ENCODE measurements around the gene CMAS.
"Not testable (repeated sequence)": the region's sequence is repeated elsewhere in the genome, so short reads cannot be mapped to it uniquely, and the experiment has no call there.

The CMAS gene

DNA sequence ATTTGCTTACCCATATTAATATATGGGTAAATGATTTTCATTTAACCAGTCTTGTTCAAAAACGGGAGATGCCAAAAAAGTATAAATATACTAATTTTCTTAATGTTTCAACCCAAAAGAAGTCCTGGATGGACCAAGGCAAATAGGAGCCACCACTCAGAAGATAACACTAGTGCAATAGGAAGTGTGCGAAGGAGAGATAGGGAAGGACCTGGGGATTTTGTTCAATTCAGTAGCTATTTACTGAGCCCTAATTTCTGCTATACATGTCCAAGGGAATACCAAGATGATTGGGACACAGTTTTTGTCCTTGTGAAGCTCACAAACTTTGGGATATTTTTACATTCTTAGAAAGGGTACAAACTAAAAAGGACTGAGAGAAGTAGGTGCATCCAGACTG lies 1.5 kb downstream of the CMAS start:
- no peak for DNase-seq (ENCODE audit: low spot score)

DNA sequence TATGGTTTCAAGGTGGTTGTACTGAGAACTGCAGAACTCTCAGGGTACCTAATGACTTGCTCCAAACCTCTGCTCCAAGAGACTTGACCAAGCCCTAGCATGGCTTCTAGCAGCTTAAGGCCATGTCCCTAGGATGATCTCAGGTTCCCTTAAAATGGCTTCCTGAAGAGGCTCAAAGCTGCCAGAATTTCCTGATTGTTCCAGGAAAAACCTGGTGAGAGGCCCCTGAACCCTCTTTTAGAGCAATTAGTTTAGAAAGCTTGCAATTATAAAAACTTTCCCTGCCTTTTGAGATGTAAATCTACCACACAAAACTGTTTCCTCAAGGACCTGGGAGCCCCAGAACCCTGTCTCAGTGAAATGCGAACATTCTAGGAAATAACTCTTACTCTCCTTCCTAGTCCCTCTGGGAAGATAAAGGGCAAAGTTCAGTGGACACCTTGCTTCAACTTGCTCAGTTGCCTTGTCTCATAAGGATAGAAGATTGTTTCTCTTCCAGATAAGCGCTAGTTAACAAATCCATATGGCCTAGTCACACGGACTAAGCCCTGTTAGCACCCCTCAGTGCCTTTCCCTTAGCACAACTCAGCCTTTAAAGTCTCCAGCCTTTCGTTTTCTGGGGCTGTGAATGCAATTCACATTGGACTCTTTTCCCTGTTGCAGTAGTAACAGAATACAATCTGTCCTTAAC lies 2.5 kb downstream of the CMAS start:
- no peak for DNase-seq (ENCODE audit: low spot score)

DNA sequence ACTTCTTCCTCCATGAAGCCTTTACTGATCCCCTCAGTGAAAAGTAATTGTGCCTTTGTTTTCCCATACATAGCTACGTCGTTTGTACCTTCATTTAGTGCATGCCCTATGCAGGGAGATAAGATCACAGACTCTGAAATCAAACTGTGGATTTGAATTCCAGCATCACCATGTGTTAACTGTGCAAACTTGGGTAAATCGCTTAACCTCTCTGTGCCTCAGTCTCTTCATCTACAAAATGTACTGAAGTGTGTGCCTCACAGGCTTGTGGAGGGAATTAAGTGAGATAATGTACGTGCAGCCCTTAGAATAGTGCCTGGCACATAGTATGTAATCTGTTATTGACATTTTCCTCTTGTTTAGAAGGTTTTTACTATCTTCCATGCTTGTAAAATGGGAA lies 4.1 kb downstream of the CMAS start:
- DNase-seq (ENCODE audit: low spot score) = no peak

DNA sequence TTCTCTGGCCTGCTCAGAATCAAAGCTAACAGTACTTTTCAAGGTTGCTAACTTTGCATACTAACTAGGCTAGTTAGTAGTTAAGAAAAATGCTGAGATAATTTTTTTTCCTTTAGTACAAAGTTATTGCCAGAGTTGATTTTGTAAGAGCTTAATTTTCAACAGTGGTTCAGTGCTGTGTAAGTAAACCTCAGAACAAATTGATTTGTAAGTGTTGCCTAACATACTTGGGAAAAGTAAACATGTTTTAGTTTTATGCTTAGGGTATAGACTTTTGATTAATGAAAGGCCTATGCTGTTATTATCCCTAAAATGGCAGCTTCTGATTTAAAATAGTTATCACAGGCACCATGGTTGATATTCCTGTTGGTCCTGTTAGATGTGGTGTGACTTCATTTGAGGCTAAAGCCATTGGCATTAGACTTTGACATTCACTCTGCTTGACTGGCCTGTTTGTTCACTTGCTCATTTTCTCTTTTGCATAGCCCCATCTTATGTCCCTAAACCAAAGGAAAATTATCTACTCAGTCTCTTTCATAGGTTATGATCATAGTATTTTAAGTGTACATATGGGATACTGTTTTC lies 5.2 kb downstream of the CMAS start:
- DNase-seq (ENCODE audit: low spot score) = no peak

DNA sequence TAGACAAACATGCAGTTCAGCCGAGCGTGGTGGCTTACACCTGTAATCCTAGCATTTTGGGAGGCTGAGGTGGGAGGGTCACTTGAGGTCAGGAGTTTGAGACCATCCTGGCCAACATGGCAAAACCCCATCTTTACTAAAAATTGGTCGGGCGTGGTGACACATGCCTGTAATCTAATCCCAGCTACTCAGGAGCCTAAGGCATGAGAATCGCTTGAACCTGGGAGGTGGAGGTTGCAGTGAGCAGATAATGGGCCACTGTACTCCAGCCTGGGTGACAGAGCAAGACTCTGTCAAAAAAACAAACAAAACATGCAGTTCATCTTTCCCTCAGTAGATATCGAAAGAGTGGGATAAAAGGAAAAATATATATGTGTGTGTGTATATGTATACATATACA lies 7.0 kb downstream of the CMAS start:
- not testable (repeated sequence) for DNase-seq (ENCODE audit: low spot score)

DNA sequence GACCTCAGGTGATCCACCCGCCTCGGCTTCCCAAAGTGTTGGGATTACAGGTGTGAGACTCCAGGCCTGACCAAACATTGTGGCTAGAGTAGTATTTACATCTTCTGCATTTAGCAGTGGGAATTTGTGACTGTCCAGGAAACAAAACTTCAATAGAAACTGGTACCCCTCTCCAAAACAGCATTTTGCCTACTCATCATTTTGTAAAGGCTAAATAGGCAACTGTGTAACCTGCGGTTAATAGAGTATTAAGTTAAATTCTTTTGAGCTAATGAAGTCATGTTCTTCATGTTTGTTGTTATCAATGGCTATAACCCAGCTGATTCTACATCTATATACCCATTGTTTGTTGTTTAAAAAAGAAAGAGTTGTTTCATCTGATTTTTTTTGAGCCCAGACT lies 8.1 kb downstream of the CMAS start:
- no peak for DNase-seq (ENCODE audit: low spot score)

DNA sequence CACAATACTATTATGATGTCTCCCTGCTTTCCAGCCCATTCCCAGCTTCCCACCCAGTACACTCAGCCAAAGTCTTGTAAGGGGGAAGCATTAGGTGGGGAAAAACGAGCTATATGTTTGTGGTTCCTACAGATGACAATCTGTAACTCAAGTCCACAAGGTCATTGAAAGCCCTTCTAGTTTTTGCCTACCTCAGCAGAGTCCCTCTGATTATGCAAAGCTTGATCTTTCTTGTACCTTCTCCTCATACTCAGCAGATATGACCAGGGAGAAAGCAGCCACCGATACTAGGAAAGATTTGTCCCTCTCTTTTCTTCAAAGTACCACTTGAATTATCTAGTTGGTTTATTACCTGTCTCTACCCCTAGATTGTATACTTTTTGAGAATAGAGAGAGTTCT lies 10.6 kb downstream of the CMAS start:
- no peak for DNase-seq (ENCODE audit: low spot score)

DNA sequence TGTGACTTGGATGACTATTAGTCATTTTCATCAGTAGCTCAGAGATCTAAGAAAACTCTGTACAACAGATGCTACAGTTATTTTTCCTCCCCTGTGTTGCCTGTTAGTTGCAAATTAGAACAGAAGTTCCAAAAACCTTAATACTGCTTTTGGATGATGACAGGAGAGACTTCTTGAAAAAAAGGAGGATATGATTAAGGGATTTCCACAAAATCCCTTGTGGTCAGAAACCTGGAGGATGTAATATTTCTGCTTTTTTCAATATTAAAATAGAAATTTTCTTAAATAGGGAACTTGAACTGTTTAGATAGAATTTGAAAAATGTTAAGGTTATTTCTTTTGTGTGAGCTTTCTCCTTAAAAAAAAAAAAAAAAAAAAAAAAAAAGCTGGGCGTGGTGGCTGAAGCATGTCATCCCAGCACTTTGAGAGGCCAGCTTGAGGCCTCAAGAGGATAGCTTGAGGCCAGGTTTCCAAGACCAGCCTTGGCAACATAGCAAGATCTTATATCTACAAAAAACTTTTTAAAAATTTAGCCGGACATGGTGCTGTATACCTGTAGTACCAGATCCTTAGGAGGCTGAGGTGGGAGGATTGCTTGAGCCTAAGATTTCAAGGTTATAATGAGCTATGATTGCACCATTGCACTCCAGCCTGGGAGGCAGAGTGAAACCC lies 14.1 kb downstream of the CMAS start:
- no peak for DNase-seq (ENCODE audit: low spot score)

DNA sequence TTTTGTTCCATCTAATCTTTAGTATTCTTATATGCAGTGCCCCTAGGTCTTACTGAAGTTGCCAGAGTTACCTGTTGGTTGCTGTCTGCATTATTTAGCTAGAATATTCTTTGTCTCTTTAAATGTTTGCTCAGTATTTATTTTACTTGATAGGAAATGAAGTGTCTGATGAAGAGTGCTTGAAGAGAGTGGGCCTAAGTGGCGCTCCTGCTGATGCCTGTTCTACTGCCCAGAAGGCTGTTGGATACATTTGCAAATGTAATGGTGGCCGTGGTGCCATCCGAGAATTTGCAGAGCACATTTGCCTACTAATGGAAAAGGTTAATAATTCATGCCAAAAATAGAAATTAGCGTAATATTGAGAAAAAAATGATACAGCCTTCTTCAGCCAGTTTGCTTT lies 18.9 kb downstream of the CMAS start:
- no peak for DNase-seq (ENCODE audit: low spot score)

DNA sequence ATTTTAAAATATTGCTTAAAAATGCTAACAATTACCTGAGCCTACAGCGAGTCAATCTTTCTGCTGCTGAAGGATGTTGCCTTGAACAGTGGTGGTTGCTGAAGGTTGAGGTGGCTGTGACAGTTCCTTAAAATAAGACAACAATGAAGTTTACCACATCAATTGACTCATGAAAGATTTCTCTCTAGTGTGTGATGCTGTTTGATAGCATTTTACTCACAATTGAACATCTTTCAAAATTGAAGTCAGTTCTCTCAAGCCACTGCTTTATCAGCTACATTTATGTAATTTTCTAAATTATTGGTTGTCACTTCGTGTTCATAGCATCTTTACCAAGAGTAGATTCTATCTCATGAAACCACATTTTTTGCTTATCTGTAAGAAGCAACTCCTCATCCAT lies 20.3 kb downstream of the CMAS start:
- no peak for DNase-seq (ENCODE audit: low spot score)

DNA sequence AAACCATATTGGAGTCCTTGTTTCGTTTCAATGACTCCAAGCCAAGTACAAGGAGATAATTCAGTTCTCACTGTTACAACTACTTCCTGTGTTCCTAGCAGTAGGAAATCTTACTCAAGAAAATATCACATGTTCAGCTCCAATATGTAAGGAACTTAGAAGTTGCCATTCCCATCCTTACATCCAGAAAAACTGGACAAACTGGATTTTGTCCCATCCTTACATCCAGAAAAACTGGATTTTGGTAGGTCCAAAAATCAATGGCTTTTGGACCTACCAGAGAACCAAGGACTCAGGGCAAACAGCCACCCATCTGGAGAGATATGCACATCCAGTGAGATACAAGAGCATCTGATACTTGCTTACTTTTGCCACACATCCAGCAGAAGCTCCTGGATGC lies 23.8 kb downstream of the CMAS start:
- DNase-seq (ENCODE audit: low spot score) = no peak

DNA sequence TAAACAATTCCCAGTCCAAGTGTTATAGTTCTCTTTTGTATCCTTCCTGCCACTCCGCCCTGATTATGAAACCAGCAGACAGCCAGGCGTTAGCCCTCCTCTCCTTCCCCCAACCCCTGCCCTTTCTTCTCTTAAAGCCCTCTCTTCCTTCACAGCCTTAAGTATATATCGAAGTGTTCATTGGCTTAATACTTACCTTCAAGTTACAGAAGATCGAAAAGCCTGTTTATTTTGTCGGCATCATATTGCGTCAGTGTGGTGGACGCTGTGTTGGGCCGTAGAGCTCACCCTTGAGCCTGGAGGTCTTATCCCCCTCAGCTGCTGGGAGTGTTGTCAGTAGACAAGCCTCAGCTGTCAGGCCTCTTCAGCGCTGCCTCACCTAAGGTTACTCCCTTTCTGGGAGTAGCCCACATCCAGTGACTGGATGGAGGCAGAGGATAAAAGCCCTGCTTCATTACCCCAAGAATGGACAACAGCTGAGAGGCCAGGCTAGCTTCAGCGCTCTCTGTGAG lies 36.2 kb downstream of the CMAS start:
- DNase-seq (ENCODE audit: low spot score) = no peak

DNA sequence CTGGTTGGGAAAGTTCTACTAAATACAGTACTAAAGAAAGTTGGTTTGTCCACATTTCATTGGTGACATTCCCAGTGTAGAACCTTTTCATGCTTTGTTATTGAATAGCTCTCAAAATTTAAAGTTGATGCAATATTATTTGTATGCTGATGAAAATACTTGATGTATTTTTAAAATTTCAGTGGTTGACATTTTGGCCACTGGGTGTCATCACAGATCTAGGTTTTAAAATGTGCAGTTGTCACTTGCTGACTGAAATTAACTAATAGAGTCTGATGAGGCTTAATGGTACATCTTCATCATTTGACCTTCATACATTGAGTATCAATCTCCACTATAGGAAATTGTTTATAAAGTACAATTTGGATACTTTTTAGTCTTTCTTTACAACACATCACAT lies 37.1 kb downstream of the CMAS start:
- no peak for DNase-seq (ENCODE audit: low spot score)

DNA sequence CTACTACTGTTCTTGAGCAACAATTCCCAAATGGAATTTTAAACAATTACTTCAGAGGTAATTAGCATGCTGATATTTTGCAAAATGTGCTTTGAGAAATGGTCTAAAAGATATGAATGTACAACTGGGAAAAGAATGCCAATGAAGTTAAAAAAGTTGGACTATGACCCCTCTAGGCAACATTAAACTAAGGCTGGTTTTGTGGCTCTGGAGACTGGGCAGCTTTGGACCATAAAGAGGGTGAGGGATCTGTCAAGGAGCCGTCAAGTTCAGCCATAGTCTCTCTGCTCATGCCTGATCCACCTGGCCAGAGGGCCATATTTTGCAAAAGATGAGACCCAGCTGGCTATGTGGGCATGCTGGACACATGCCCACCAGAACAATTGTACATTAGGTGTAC lies 38.8 kb downstream of the CMAS start:
- no peak for DNase-seq (ENCODE audit: low spot score)

DNA sequence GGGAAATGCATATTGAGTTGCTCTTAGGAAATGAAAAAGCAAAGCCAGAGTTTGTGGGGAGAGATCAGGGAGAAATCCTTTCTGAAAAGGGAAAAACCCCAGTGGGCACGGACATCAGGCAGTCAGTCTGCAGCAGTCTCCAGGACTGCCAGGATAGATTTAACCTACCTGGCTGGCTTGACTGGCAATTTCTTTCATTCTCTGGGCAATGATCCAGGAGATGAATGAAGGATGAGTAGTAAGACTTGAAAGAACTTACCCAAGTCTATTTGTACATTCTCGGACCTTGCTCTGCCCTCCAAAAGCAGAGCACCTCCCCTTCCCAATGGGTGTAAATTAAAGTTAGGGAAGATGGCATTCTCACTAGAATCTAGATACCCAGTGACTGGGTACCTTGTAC lies 42.9 kb downstream of the CMAS start:
- DNase-seq (ENCODE audit: low spot score) = no peak

DNA sequence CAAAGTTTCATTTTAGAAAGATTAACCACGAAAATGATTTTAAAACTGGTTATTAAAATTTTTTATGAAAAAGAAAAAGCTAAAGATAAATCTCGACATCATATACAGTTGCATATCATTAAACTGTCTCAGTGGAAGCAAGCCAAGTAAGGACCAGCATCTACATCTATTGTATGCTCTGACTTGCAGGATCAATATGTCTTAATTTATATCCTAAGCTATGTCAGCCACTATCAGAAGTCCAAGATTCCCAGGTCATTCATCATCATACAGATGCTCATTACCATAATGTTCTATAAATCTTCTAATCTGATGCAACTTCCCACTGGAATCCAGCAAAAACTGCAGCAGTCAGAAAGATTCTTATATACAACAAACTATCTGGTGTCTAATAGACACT lies 43.5 kb downstream of the CMAS start:
- no peak for DNase-seq (ENCODE audit: low spot score)

DNA sequence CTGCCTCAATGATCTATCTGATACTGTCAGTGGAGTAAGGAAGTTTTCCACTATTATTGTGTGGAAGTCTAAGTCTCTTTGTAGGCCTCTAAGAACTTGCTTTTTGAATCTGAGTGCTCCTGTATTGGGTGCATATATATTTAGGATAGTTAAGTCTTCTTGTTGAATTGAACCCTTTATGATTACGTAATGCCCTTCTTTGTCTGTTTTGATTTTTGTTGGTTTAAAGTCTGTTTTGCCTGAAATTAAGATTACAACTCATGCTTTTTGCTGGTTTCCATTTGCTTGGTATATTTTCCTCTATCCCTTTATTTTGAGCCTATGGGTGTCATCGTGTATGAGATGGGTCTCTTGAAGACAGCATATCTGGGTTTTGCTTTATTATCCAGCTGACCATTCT lies 53.0 kb downstream of the CMAS start:
- DNase-seq (ENCODE audit: low spot score) = not testable (repeated sequence)

DNA sequence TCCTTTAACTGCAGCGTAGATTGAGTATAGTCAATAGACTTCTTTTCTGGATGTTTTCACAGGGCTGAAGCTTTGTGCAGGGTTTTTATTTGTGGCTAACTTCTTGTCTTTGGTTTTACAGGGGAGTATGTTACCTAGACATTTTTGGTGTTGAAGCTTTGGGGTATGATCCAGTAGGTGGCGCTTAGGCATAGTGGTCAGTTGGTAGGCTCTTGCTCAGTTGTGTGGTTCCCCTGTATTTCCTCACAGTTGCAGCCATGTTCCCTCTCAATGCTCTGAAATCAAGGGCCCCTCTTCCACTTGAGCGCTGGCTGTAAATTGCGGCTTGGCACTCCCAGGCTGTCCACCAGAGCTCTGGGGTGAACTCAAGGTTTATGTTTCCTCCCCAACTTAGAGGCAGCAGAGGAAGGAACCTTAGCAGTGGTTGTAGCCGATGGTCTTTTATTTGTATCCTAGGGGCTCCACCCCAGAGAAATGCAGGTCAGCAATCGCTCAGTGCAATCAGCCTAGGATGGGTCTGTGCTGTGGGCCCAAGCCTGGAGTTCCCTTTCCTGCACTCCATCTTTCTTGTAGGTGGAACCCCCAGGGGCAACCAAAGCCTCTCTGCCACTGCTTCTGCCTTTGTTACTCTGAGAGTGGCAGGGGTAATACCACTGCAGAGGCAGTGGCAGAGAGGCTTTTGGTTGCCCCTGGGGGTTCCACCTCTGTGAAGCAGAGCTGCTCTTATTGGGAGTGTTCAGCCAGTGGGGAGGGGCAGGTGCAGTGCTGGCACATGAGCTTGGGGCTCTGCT lies 55.1 kb downstream of the CMAS start:
- peak; percentile 38 for DNase-seq (ENCODE audit: low spot score)

DNA sequence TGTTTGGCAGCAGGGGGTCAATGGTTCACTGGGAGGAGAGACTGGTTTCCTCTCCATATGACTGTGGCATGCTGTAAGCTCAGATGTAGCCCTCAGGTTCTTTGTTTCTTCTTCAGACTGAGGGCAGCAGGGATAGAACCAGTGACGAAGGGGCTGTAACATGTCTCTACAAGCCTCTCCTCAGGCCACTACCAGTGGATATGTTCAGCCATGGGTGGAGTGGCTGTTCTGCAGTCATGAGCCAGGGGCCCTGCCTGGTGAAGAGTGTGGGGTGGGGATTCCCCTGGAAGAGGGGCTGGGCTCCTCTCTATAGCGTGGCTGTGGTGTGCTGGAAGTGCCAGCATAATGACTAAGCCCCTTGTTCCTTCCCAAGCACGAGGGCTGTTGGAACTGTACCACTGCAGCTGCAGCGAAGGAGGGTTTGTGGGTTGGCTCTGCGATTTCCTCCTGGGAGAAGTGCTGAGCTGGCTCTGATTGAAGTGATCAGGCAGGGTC lies 55.8 kb downstream of the CMAS start:
- no peak for DNase-seq (ENCODE audit: low spot score)

DNA sequence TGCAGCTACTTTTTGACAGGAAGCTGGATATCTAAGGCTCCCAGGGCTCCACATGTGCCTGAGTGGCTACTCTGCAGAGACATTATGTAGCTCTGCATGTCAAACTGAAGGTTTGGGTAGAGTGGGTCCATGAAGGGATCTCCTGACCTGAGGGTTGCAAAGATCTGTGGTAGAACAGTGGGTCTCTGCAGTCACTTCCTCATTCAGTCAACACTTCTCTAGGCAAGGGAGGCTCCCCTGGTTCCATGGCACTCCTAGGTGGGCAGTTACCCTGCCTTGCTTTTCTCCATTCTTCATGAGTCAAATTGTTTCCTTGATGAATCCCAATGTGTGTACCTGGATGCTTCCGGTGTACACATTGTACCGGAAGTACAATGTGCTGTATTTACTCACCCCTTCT lies 57.4 kb downstream of the CMAS start:
- DNase-seq (ENCODE audit: low spot score) = no peak

DNA sequence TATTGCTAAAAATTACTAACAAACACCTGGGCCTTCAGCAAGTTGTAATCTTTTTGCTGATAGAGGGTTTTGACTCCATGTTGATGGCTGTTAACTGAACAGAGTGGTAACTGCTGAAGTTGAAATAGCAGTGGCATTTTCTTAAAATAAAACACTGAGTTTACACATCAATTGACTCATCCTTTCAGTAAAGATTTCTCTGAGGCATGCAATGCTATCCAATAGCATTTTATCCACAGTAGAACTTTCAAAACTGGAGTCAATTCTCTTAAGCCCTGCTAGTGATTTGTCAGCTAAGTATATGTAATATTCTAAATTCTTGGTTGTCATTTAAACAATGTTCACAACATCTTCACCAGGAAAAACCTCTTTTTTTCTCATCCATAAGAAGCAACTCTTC lies 59.5 kb downstream of the CMAS start:
- DNase-seq (ENCODE audit: low spot score) = no peak

DNA sequence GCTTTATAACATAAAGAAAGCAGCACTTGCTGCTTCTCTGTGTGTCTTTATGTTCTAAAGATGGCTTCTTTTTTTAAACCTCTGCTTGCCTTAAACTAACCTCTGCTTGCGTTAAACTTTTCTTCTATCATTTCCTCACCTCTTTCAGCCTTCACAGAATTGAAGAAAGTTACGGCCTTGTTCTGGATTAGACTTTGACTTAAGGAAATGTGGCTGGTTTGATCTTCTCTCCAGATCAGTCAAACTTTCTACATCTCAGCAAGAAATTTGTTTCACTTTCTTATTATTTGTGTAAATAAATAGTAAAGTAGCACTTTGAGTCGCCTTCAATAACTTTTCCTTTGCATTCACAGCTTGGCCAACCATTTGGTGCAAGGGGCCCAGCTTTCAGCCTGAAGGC lies 64.2 kb downstream of the CMAS start:
- DNase-seq (ENCODE audit: low spot score) = no peak

Measured in D341Med (cell line).